H1 (cell line): ENCODE measurements around the gene PHLDA2. TPM values are rescaled to one million over a fixed set of nuclear protein-coding genes. Genes with fewer than 3 reads are reported as not detected.

ENCODE experiments used
- CTCF ChIA-PET: fragments of 300-600 bp; sonication (Branson Sonifier 250); formaldehyde crosslinking; loops from one replicate; lab custom pipeline; 2021; ENCODE audit not compliant: partially characterized antibody; lab: Charles Lee
- POLR2A ChIA-PET: fragments of 300-600 bp; sonication (Branson Sonifier 250); formaldehyde crosslinking; loops from one replicate; lab custom pipeline; 2021; ENCODE audit warnings: inconsistent platforms; ENCODE audit not compliant: partially characterized antibody; lab: Charles Lee
- DNase-seq, 2 experiments: peaks; one replicate each; pipeline versions ENCODE4 v3.0.0 to v3.0.0-alpha.2; 2010 to 2022; ENCODE audit warnings: low spot score in 2 of 2, low read depth in 1 of 2, mixed read lengths in 1 of 2
- FAIRE-seq: peaks from 2 replicates; lab custom pipeline; 2011; peaks lifted over from hg19 to GRCh38; lab: Jason Lieb, UNC
- H2AFZ ChIP-seq: 2 replicates; pipeline ENCODE4 v1.8.1; 2012; ENCODE audit warnings: low read length, inconsistent platforms
- H2AK5ac ChIP-seq: 2 replicates; pipeline ENCODE4 v1.6.1; 2013; ENCODE audit warnings: low read depth, low read length
- H2BK120ac ChIP-seq: replicated peaks from 2 replicates; pipeline ENCODE3; 2013; ENCODE audit warnings: low read depth, low read length, inconsistent platforms
- H2BK12ac ChIP-seq: 2 replicates; pipeline ENCODE4 v1.6.1; 2013; ENCODE audit warnings: low read depth, low read length
- H2BK15ac ChIP-seq: 2 replicates; pipeline ENCODE4 v1.6.1; 2013; ENCODE audit warnings: low read length
- H2BK20ac ChIP-seq: 2 replicates; pipeline ENCODE4 v1.6.1; 2013; ENCODE audit warnings: low read length
- H2BK5ac ChIP-seq: 2 replicates; pipeline ENCODE4 v1.6.1; 2013; ENCODE audit warnings: low read depth, low read length
- H3K14ac ChIP-seq: 2 replicates; pipeline ENCODE4 v1.6.1; 2013; ENCODE audit warnings: inconsistent platforms; ENCODE audit not compliant: insufficient read length
- H3K18ac ChIP-seq: 2 replicates; pipeline ENCODE4 v1.6.1; 2013; ENCODE audit warnings: low read length; ENCODE audit errors: extremely low read depth
- H3K23ac ChIP-seq: 2 replicates; pipeline ENCODE4 v1.6.1; 2013; ENCODE audit warnings: inconsistent platforms; ENCODE audit not compliant: insufficient read length
- H3K23me2 ChIP-seq: 2 replicates; pipeline ENCODE4 v1.6.1; 2013; ENCODE audit warnings: low read depth, low read length
- H3K27ac ChIP-seq: 2 replicates; pipeline ENCODE4 v1.6.1; 2011; ENCODE audit warnings: low read depth, low read length, inconsistent platforms
- H3K27me3 ChIP-seq, 4 experiments: replicated peaks in 1 of 4; 1 replicate in 1 of 4; 2 replicates in 3 of 4; pipeline versions ENCODE4 v1.6.1 to v1.8.1; 2011 to 2013; ENCODE audit warnings: low read length in 3 of 4, mild to moderate bottlenecking in 3 of 4, inconsistent platforms in 2 of 4, mixed read lengths in 2 of 4, moderate library complexity in 1 of 4; ENCODE audit not compliant: control insufficient read depth in 3 of 4, insufficient read depth in 3 of 4; ENCODE audit errors: extremely low read depth in 1 of 4
- H3K36me3 ChIP-seq, 4 experiments: 2 replicates each; pipeline versions ENCODE4 v1.6.1 to v1.8.1; 2011 to 2013; ENCODE audit warnings: mild to moderate bottlenecking in 4 of 4, low read length in 3 of 4, moderate library complexity in 2 of 4, control low read depth in 1 of 4, inconsistent platforms in 1 of 4; ENCODE audit not compliant: insufficient read depth in 4 of 4, control insufficient read depth in 2 of 4
- H3K4ac ChIP-seq: replicated peaks from 2 replicates; pipeline ENCODE3; 2013; ENCODE audit warnings: low read length, low read depth, mixed read lengths, inconsistent platforms; ENCODE audit not compliant: insufficient read length
- H3K4me1 ChIP-seq, 4 experiments: replicated peaks in 1 of 4; 1 replicate in 1 of 4; 2 replicates in 3 of 4; pipeline versions ENCODE4 v1.6.1 to v1.8.1; 2011 to 2013; ENCODE audit warnings: low read length in 3 of 4, inconsistent platforms in 2 of 4, mixed read lengths in 1 of 4; ENCODE audit not compliant: insufficient read depth in 4 of 4, control insufficient read depth in 3 of 4
- H3K4me2 ChIP-seq, 2 experiments: 2 replicates each; pipeline versions ENCODE4 v1.6.1 to v1.8.1; 2011 to 2013; ENCODE audit warnings: low read depth in 2 of 2, low read length in 2 of 2, control low read depth in 1 of 2, inconsistent platforms in 1 of 2, mild to moderate bottlenecking in 1 of 2; ENCODE audit not compliant: insufficient read depth in 1 of 2
- H3K4me3 ChIP-seq, 4 experiments: fragments of 200-600, 300-600 bp in 1 of 4; sonication (generic), shearing (Covaris generic), sonication (Bioruptor Twin) in 1 of 4; 2 replicates each; pipeline versions ENCODE4 v1.5.1 to v1.8.1; 2011 to 2016; ENCODE audit warnings: low read length in 4 of 4, low read depth in 3 of 4, control low read depth in 2 of 4, inconsistent platforms in 2 of 4, mild to moderate bottlenecking in 2 of 4, mixed read lengths in 1 of 4, moderate library complexity in 1 of 4; ENCODE audit not compliant: insufficient read depth in 2 of 4; ENCODE audit errors: extremely low read depth in 1 of 4
- H3K56ac ChIP-seq: replicated peaks from 2 replicates; pipeline ENCODE3; 2013; ENCODE audit warnings: low read depth, mild to moderate bottlenecking, mixed read lengths, low read length, inconsistent platforms; ENCODE audit not compliant: insufficient read length
- H3K79me1 ChIP-seq: 2 replicates; pipeline ENCODE4 v1.6.1; 2013; ENCODE audit warnings: low read depth, low read length, control low read depth
- H3K79me2 ChIP-seq, 2 experiments: 2 replicates each; pipeline versions ENCODE4 v1.6.1 to v1.8.1; 2012 to 2013; ENCODE audit warnings: low read length in 2 of 2, mild to moderate bottlenecking in 2 of 2, inconsistent platforms in 1 of 2; ENCODE audit not compliant: insufficient read depth in 2 of 2, control insufficient read depth in 1 of 2
- H3K9ac ChIP-seq, 4 experiments: replicated peaks in 1 of 4; 1 replicate in 1 of 4; 2 replicates in 3 of 4; pipeline versions ENCODE4 v1.6.1 to v1.8.1; 2011 to 2013; ENCODE audit warnings: low read depth in 3 of 4, low read length in 3 of 4, control low read depth in 2 of 4, mild to moderate bottlenecking in 2 of 4, moderate library complexity in 2 of 4, inconsistent platforms in 1 of 4; ENCODE audit errors: extremely low read depth in 1 of 4
- H3K9me3 ChIP-seq, 2 experiments: 2 replicates each; pipeline versions ENCODE4 v1.6.1 to v1.8.1; 2012 to 2013; ENCODE audit warnings: mild to moderate bottlenecking in 2 of 2, moderate library complexity in 2 of 2, control low read depth in 1 of 2, inconsistent platforms in 1 of 2, low read depth in 1 of 2, low read length in 1 of 2, mixed read lengths in 1 of 2; ENCODE audit not compliant: insufficient read depth in 2 of 2
- H4K20me1 ChIP-seq, 2 experiments: replicated peaks in 1 of 2; 2 replicates each; pipeline versions ENCODE3 to v1.8.1; 2011 to 2013; ENCODE audit warnings: inconsistent platforms in 2 of 2, low read length in 2 of 2, mild to moderate bottlenecking in 1 of 2; ENCODE audit not compliant: insufficient read depth in 2 of 2, control insufficient read depth in 1 of 2
- H4K5ac ChIP-seq: 2 replicates; pipeline ENCODE4 v1.6.1; 2013; ENCODE audit warnings: low read length, low read depth, mixed read lengths, inconsistent platforms; ENCODE audit not compliant: insufficient read length
- H4K8ac ChIP-seq: 2 replicates; pipeline ENCODE4 v1.8.0; 2013; ENCODE audit warnings: mild to moderate bottlenecking, moderate library complexity, low read length, inconsistent platforms; ENCODE audit not compliant: insufficient read depth; ENCODE audit errors: extremely low read depth
- H4K91ac ChIP-seq: replicated peaks from 2 replicates; pipeline ENCODE3; 2013; ENCODE audit warnings: low read length, mixed read lengths, inconsistent platforms; ENCODE audit not compliant: insufficient read length
- EP300 ChIP-seq, 2 experiments: IDR thresholded peaks; 1 replicate in 1 of 2; 2 replicates in 1 of 2; pipeline ENCODE4 v1.6.1; 2011 to 2012; ENCODE audit warnings: low read depth in 2 of 2, low read length in 2 of 2, mild to moderate bottlenecking in 2 of 2, borderline replicate concordance in 1 of 2, inconsistent platforms in 1 of 2, moderate library complexity in 1 of 2
- JUN ChIP-seq: IDR thresholded peaks from 2 replicates; pipeline ENCODE4 v1.6.1; 2011; ENCODE audit warnings: low read depth, mild to moderate bottlenecking, improper control_type of control experiment, low read length
- KDM1A ChIP-seq: fragments of 200-600, 300-600 bp; sonication (generic); IDR thresholded peaks from 2 replicates; pipeline ENCODE4 v1.7.1; 2016; ENCODE audit warnings: mild to moderate bottlenecking, low read length, borderline replicate concordance
- MAFK ChIP-seq: IDR thresholded peaks from 2 replicates; pipeline ENCODE4 v1.6.1; 2012; ENCODE audit warnings: low read depth, mild to moderate bottlenecking, improper control_type of control experiment, low read length
- POLR2A ChIP-seq, 2 experiments: IDR thresholded peaks; 1 replicate in 1 of 2; 2 replicates in 1 of 2; pipeline ENCODE4 v1.6.1; 2011; ENCODE audit warnings: low read depth in 2 of 2, low read length in 2 of 2, mild to moderate bottlenecking in 2 of 2; ENCODE audit errors: control extremely low read depth in 1 of 2
- POLR2AphosphoS5 ChIP-seq: IDR thresholded peaks from 2 replicates; pipeline ENCODE4 v1.6.1; 2011; ENCODE audit warnings: low read depth, low read length
- POU5F1 ChIP-seq: IDR thresholded peaks from 2 replicates; pipeline ENCODE4 v1.6.1; 2011; ENCODE audit warnings: low read depth, mild to moderate bottlenecking, low read length, moderate library complexity
- RXRA ChIP-seq: IDR thresholded peaks from 2 replicates; pipeline ENCODE4 v1.6.1; 2011; ENCODE audit warnings: low read depth, mild to moderate bottlenecking, low read length, moderate library complexity; ENCODE audit not compliant: insufficient read depth
- TAF7 ChIP-seq: optimal IDR thresholded peaks from 2 replicates; pipeline ENCODE3; 2011; ENCODE audit warnings: low read depth, mild to moderate bottlenecking, inconsistent platforms, low read length, moderate library complexity, borderline replicate concordance
- TBP ChIP-seq: IDR thresholded peaks from 2 replicates; pipeline ENCODE4 v1.6.1; 2011; ENCODE audit warnings: low read depth, low read length, improper control_type of control experiment
- YY1 ChIP-seq: IDR thresholded peaks from 2 replicates; pipeline ENCODE4 v1.6.1; 2011; ENCODE audit warnings: low read depth, mild to moderate bottlenecking, low read length
- WGBS, 2 experiments: shearing (Covaris generic) in 1 of 2; methylation state at CpG; one replicate each; pipeline versions ENCODE4 v1.1.6 to v1.1.7; 2013 to 2015; ENCODE audit warnings: low lambda C conversion rate in 2 of 2, mixed read lengths in 2 of 2, inconsistent platforms in 1 of 2, low coverage in 1 of 2, missing lambda C conversion rate in 1 of 2; ENCODE audit not compliant: insufficient replicate concordance in 2 of 2, insufficient coverage in 1 of 2, insufficient read length in 1 of 2; ENCODE audit errors: extremely low coverage in 1 of 2, missing lambda C conversion rate in 1 of 2; 5-methylcytosine and 5-hydroxymethylcytosine counted together
- polyA plus RNA-seq, 7 experiments: library from polyadenylated mRNA; depleted of rRNA in 3 of 7; stranded (reverse) in 5 of 7; unstranded in 2 of 7; fragments of >200 nt in 5 of 7; fragments of 200-250 nt in 2 of 7; gene quantifications; 1 replicate in 5 of 7; 2 replicates in 1 of 7; 4 replicates in 1 of 7; pipeline versions ENCODE4 v1.2.1 to v1.2.3, GENCODE V29; 2011 to 2013; ENCODE audit warnings: missing spikeins in 2 of 7, mixed read lengths in 2 of 7
- total RNA-seq: library from RNA; stranded (reverse); fragmentation: NEBNext Ultra II Directional; extraction: Animal tissue kit (Norgen Biotek cat#: 25700); gene quantifications from 2 replicates; pipeline ENCODE4 v1.2.1, GENCODE V29; 2021

PHLDA2 gene
- total and polyA plus RNA-seq, 2 of the 8 experiments (the other 6 are each of a cell fraction or from before 2014, with no cell fraction given) = 5.2 to 7.6 TPM

GRCh38 chr11:2921261-2921660 is 8.0 kb downstream of the PHLDA2 start:
- Histone ChIP-seq H4K20me1 (peaks cover 0 to under 1% of the 10 kb centered on the region in 2 experiments), H3K27me3 (peaks cover 0 to 4% (median 0%) of the 10 kb centered on the region in 4 experiments; a peak in 1 of 7 replicates), H3K27ac (no peak overlapping the region), H4K5ac (no peak overlapping the region), H3K23me2 (no peaks in the 10 kb centered on the region), H2BK5ac (no peak overlapping the region), H2BK120ac (no peak overlapping the region), H3K4me1 (no peaks in the 10 kb centered on the region), H3K9me3 (no peaks in the 10 kb centered on the region), H3K23ac (no peak overlapping the region), H3K9ac (no peak overlapping the region), H2AFZ (no peak overlapping the region), H2BK12ac (no peak overlapping the region), H3K4ac (no peak overlapping the region), H2AK5ac (no peak overlapping the region), H3K56ac (no peak overlapping the region), H4K91ac (no peak overlapping the region), H3K36me3 (no peaks in the 10 kb centered on the region), H3K18ac (no peak overlapping the region), H3K79me2 (no peaks in the 10 kb centered on the region), H3K14ac (no peak overlapping the region), H2BK20ac (no peak overlapping the region), H3K4me2 (no peak overlapping the region), H3K79me1 (no peaks in the 10 kb centered on the region), H4K8ac (no peak overlapping the region), H3K4me3 (no peak overlapping the region), H2BK15ac (no peak overlapping the region)
- TF ChIP-seq TBP (no peak), EP300 (IDR thresholded peaks at IDR 0.05; ENCODE audit: borderline replicate concordance in 1 of 2, low read depth in 2 of 2, low read length in 2 of 2) (no peak), POU5F1 (no peak), POLR2AphosphoS5 (no peak), YY1 (no peak), POLR2A (IDR thresholded peaks at IDR 0.05; ENCODE audit: control extremely low read depth in 1 of 2, low read depth in 2 of 2, low read length in 2 of 2) (no peak), TAF7 (no peak), KDM1A (no peak), MAFK (no peak), JUN (no peak), RXRA (no peak)
- WGBS, 2 experiments = 96% methylated on average over 11 of the region's 16 CpGs; no CpG with 5 or more reads in 1 of the 2 experiments
- ChIA-PET CTCF (interaction anchor here (1.2 to 3.2 kb wide), 4 partner anchors 9 to 390 kb away, joined by 4 to 14 read pairs (median 7); partner anchors contain the start of gene PHLDA2), POLR2A (interaction anchor here (1.4 kb wide), 1 partner anchor 9 kb away, joined by 4 read pairs; no protein-coding TSS in a partner anchor)
- FAIRE-seq = no peak
- DNase-seq = no peak
